DND-41 (cell line): ENCODE data around the gene DDN.

Experiments
- ATAC-seq: fragments of 200-7000 bp; cut with Tn5 transposase; 3 replicates; pipeline ENCODE4 v1.9.1; 2021; ENCODE audit warnings: low read depth; ENCODE audit not compliant: insufficient read depth
- DNase-seq: peaks from one replicate; pipeline ENCODE4 v3.0.0-alpha.2; 2020
- H2AFZ ChIP-seq: 2 replicates; pipeline ENCODE4 v1.6.0; 2012; ENCODE audit warnings: low read depth, low read length
- H3K27ac ChIP-seq: 2 replicates; pipeline ENCODE4 v1.5.1; 2012; ENCODE audit warnings: low read length, inconsistent platforms
- H3K27me3 ChIP-seq: fragments of 200-600 bp; sonication (generic); 2 replicates; pipeline ENCODE4 v1.6.0; 2012; ENCODE audit warnings: low read length, mild to moderate bottlenecking, inconsistent platforms; ENCODE audit not compliant: insufficient read depth, poor library complexity
- H3K36me3 ChIP-seq: 2 replicates; pipeline ENCODE4 v1.5.1; 2012; ENCODE audit warnings: low read length, inconsistent platforms; ENCODE audit not compliant: insufficient read depth
- H3K4me1 ChIP-seq: 2 replicates; pipeline ENCODE4 v1.5.1; 2012; ENCODE audit warnings: mild to moderate bottlenecking, low read length; ENCODE audit not compliant: insufficient read depth
- H3K4me2 ChIP-seq: 2 replicates; pipeline ENCODE4 v1.6.0; 2012; ENCODE audit warnings: mild to moderate bottlenecking, moderate library complexity, low read length, inconsistent platforms; ENCODE audit not compliant: insufficient read depth
- H3K4me3 ChIP-seq, 2 experiments: fragments of 200-600 bp in 1 of 2; shearing (Covaris generic) in 1 of 2; 2 replicates each; pipeline ENCODE4 v1.5.1; 2012 to 2016; ENCODE audit warnings: inconsistent platforms in 2 of 2, low read length in 2 of 2, mild to moderate bottlenecking in 2 of 2, low read depth in 1 of 2, moderate library complexity in 1 of 2
- H3K79me2 ChIP-seq: 2 replicates; pipeline ENCODE4 v1.6.0; 2012; ENCODE audit warnings: low read length, inconsistent platforms; ENCODE audit not compliant: insufficient read depth
- H3K9ac ChIP-seq: 2 replicates; pipeline ENCODE4 v1.6.0; 2012; ENCODE audit warnings: low read depth, mild to moderate bottlenecking, inconsistent platforms, low read length, moderate library complexity
- H3K9me3 ChIP-seq: 2 replicates; pipeline ENCODE4 v1.5.1; 2012; ENCODE audit warnings: low read length, moderate library complexity, mild to moderate bottlenecking, inconsistent platforms; ENCODE audit not compliant: insufficient read depth, severe bottlenecking
- H4K20me1 ChIP-seq: 2 replicates; pipeline ENCODE4 v1.6.0; 2012; ENCODE audit warnings: low read length; ENCODE audit not compliant: insufficient read depth
- CTCF ChIP-seq: IDR thresholded peaks from 2 replicates; pipeline ENCODE4 v1.5.1; 2012; ENCODE audit warnings: borderline replicate concordance, low read length, moderate library complexity, mild to moderate bottlenecking; ENCODE audit not compliant: poor library complexity, severe bottlenecking; ENCODE audit errors: extremely low read depth
- EZH2 ChIP-seq: IDR thresholded peaks from 3 replicates; pipeline ENCODE4 v1.6.1; 2012; ENCODE audit warnings: borderline replicate concordance, low read depth, mild to moderate bottlenecking, moderate library complexity, low read length, inconsistent platforms; ENCODE audit not compliant: severe bottlenecking

The DDN gene

GRCh38 chr12:49022558-49023178 is 23.5 kb upstream of the DDN start:
- no peak overlapping the region for H2AFZ ChIP-seq
- no peak overlapping the region for H3K9ac ChIP-seq
- peaks cover 69% of the 10 kb centered on the region for H3K36me3 ChIP-seq
- ATAC-seq (no peak), DNase-seq (no peak)
- no peak overlapping the region for H3K4me2 ChIP-seq
- H3K27me3 ChIP-seq: no peaks in the 10 kb centered on the region
- no peaks in the 10 kb centered on the region for H3K9me3 ChIP-seq
- no peak overlapping the region for H3K27ac ChIP-seq
- H3K4me3 ChIP-seq: no peak overlapping the region
- peaks cover 11% of the 10 kb centered on the region; the same call in 1 of the 2 replicates for H4K20me1 ChIP-seq
- no peak for TF ChIP-seq CTCF
- TF ChIP-seq EZH2: no peak
- peaks cover 11% of the 10 kb centered on the region for H3K79me2 ChIP-seq
- H3K4me1 ChIP-seq: peaks cover 15% of the 10 kb centered on the region

GRCh38 chr12:49021292-49021915 is 22.2 kb upstream of the DDN start:
- H4K20me1 ChIP-seq: peaks cover 8% of the 10 kb centered on the region; the same call in 1 of the 2 replicates
- H3K9ac ChIP-seq: no peak overlapping the region
- H3K4me2 ChIP-seq: no peak overlapping the region
- H3K4me1 ChIP-seq: peaks cover 28% of the 10 kb centered on the region
- no peaks in the 10 kb centered on the region for H3K27me3 ChIP-seq
- H3K9me3 ChIP-seq: no peaks in the 10 kb centered on the region
- H3K27ac ChIP-seq: no peak overlapping the region
- ATAC-seq: no peak
- no peak for TF ChIP-seq EZH2
- TF ChIP-seq CTCF: no peak
- no peak for DNase-seq
- H3K36me3 ChIP-seq: peaks cover 57% of the 10 kb centered on the region
- no peak overlapping the region for H2AFZ ChIP-seq
- H3K4me3 ChIP-seq: no peak overlapping the region
- H3K79me2 ChIP-seq: peaks cover 23% of the 10 kb centered on the region

GRCh38 chr12:49020441-49020840 is 21.3 kb upstream of the DDN start:
- H3K9ac ChIP-seq: no peak overlapping the region
- no peaks in the 10 kb centered on the region for H3K9me3 ChIP-seq
- no peak overlapping the region for H2AFZ ChIP-seq
- H3K27ac ChIP-seq: no peak overlapping the region
- TF ChIP-seq CTCF (no peak), EZH2 (no peak)
- H3K27me3 ChIP-seq: no peaks in the 10 kb centered on the region
- ATAC-seq: no peak
- H3K4me1 ChIP-seq: peaks cover 30% of the 10 kb centered on the region
- no peak for DNase-seq
- no peak overlapping the region for H3K4me3 ChIP-seq
- peaks cover 27% of the 10 kb centered on the region for H3K79me2 ChIP-seq
- peaks cover 48% of the 10 kb centered on the region for H3K36me3 ChIP-seq
- no peak overlapping the region for H3K4me2 ChIP-seq
- H4K20me1 ChIP-seq: peaks cover 3% of the 10 kb centered on the region; the same call in 1 of the 2 replicates
